CD4-positive, alpha-beta T cell treated with Interleukin-1 beta for 1 hour (primary cell): ENCODE results near the gene HBM.
"Not testable (repeated sequence)": the region's sequence is repeated elsewhere in the genome, so short reads cannot be mapped to it uniquely, and the experiment has no call there.

Experiments used
- DNase-seq, 2 donors: peaks; one replicate each; pipeline ENCODE4 v3.0.0-alpha.2; 2020 to 2022

Gene HBM

GRCh38 chr16:188674-189073, 22.9 kb downstream of the HBM start:
- peak in 1 of 2 donors; percentile 24 for DNase-seq

- DNase-seq: no peak
These were observed 23.9 kb downstream of the HBM start for GRCh38 chr16:189604-190186.

GRCh38 chr16:191831-192230, 26.1 kb downstream of the HBM start:
- no peak for DNase-seq

GRCh38 chr16:192686-193085, 26.9 kb downstream of the HBM start:
- DNase-seq: no peak

GRCh38 chr16:193441-193840, 27.7 kb downstream of the HBM start:
- no peak for DNase-seq

- no peak for DNase-seq
These were observed 28.7 kb downstream of the HBM start for GRCh38 chr16:194516-194915.

DNA sequence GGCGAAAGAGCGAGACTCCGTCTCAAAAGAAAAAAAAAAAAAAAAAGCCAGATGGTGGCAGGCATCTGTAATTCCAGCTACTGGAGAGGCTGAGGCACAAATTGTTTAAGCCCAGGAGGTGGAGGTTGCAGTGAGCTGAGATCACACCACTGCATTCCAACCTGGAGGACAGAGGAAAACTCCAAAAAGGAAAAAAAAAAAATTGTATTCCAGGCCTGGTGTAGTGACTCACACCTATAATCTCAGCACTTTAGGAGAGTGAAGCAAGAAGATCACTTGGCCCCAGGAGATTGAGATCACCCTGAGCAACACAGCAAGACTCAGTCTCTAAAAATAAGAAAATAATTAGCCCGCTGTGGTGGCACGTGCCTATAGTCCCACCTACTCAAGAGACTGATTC, 34.6 kb downstream of the HBM start:
- no peak for DNase-seq

DNA sequence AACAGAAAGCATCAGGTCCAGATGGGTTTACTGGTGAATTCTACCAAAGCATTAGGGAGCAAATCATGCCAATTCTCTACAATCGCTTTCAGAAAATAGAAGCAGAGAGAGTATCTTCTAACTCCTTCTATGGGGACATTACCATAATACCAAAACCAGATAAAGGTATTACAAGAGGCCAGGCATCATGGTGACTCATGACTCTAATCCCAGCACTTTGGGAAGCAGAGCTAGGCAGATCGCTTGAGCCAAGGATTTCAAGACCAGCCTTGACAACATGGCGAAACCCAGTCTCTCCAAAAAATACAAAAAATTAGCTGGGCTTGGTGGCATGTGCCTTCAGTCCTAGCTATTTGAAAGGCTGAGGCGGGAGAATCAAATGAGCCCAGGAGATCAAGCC, 37.5 kb downstream of the HBM start:
- DNase-seq: no peak

GRCh38 chr16:204046-204445, 38.3 kb downstream of the HBM start:
- not testable (repeated sequence) for DNase-seq

DNA sequence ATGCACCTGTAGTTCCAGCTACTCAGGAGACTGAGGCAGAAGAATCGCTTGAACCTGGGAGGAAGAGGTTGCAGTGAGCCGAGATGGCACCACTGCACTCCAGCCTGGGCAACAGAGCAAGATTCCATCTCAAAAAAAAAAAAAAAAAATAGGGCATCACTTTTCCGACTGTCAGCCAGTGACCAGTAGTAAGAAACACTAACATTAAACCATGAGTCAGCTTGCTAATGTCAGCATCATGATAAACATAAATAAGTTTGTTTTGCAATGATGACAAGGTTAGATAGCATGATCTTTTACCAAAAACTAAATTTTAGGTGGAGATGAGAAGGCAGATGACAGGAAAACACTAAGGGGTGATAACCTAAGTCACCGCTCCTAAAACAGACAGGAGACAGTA, 43.6 kb downstream of the HBM start:
- not testable (repeated sequence) for DNase-seq

DNA sequence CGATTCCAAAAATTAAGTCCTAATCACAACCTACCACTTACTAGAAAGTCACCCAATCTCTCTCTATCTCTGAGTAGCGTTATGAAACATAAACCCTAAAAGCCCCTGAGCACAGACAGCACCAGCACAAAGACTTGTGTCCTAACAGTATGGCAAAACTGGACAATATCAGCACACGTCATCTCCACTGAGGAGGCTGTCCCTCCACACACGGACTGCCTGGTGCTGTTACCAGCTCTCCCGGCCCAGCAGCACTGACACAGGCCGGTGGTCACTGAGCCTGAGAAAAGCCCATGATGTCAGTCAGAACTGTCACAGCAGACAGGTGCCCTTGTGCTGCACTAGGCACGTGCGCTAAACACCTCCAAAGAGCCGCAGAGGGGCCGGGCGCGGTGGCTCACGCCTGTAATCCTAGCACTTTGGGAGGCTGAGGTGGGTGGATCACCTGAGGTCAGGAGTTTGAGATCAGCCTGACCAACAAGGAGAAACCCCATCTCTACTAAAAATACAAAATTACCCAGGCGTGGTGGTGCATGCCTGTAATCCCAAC, 45.9 kb downstream of the HBM start:
- DNase-seq: not testable (repeated sequence)

GRCh38 chr16:212999-213398, 47.2 kb downstream of the HBM start:
- DNase-seq: no peak
